HG03108 (cell line): ENCODE data around the gene INPP5D.
"Not testable (repeated sequence)": the region's sequence is repeated elsewhere in the genome, so short reads cannot be mapped to it uniquely, and the experiment has no call there.

Source experiments
- ATAC-seq: cut with Tn5 transposase; IDR thresholded peaks from one replicate; pipeline ENCODE4 v1.9.1; 2021; ENCODE audit warnings: moderate library complexity; ENCODE audit not compliant: unreplicated experiment

The INPP5D gene

DNA sequence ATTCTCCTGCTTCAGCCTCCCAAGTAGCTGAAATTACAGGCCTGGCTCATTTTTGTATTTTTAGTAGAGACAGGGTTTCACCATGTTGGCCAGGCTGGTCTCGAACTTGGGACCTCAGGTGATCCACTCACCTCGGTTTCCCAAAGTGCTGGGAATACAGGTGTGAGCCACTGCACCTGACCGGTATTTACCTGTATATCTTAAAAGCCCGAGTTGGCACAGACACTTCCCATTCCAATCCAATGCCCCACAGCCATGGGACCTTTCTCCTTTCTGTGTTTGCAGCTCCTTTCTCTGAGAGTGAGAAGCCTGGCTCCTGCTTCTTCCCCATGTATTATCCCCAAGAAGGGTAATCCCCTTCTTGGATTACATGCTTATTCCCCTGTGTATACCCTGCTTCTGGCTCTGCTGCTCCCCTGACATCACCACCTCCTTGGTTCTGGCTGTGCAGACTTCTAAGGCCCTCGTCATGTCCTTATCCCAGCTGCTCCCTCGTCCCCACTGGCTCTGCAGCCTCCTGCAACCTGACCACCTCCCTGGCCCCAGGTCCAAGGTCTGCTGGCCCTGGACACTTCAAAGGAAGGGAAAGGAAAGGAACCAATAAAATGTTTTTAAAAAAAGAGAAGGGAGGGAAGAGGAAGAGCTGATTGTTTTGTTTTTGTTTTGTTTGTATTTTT is 52.8 kb downstream of the INPP5D start:
- ATAC-seq: no peak

DNA sequence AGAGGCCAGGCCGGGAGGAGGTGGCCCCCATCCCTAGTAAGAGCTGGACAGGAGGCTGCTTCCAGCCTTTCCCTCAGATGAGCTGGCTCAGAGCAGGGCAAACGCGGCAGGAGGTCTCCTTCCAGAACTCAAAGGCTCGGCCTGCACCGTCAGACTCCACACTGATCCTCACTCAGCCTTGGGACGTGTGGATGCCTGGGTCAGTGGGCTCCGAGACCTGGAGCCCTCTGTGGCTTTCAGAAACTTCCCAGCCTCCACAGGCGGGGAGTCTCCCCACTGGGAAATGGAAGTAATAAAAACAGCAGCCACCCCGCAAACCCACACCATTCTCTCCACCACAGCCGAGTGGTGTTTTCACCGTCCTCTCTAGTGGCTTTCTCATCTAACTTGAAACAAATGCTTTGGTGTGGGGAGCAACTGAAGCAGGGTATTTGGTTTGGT is 54.3 kb downstream of the INPP5D start:
- no peak for ATAC-seq

DNA sequence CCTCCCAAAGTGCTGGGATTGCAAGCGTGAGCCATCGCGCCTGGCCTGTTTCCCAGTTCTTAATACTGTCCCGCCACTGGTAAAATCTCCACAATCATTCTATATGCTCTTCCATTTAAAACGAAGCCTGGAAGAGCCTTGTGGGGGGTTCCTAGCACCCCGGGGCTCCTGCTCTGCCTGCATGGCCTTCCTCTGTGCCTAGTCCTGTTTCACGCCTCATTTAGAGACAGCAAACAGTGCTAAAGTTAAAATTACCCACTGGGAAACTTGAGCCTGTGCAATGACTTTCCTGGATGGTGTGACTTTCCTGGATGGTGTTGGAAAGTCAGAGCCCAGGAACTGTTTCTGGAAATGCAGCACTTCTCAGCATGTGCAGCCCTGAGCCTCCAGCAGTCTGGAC is 55.0 kb downstream of the INPP5D start:
- ATAC-seq: no peak

DNA sequence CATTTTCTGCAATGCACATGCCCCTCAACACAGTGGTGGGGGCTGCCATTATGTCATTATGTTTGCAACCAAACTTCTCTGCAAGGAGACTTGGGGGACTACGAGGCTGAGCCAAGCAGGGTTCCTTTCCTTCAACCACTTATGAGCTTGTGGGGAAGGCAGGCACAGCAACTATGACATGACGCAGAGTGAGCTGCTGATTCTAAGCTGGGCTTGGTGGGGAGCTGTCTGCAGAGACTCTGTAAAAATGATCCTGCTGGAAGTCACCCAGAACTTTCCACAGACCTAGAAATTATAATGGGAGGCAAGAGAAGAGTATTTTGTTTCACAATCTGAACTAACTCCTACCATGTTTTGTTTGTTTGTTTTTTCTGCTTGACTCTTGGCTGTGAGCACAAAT is 55.6 kb downstream of the INPP5D start:
- ATAC-seq: no peak

DNA sequence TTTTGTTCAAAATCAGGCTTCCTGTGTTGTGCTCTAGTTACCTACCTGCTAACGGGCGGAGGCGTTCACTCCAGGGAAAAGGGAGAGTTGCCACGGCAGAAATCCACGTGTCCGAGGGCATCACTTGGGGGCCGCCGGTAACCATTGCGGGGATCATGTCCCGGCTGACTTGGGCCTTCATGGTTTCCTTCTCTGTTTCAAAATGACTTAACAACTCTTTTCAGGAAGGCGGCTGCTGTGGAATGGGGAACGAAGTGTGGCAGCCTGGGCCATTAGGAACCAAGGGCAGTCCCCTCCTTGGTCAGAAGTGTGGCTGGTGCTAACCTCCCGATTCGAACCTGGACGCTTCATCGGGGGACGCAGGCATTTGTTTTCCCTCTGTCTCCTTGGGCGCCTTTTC is 56.8 kb downstream of the INPP5D start:
- no peak for ATAC-seq

DNA sequence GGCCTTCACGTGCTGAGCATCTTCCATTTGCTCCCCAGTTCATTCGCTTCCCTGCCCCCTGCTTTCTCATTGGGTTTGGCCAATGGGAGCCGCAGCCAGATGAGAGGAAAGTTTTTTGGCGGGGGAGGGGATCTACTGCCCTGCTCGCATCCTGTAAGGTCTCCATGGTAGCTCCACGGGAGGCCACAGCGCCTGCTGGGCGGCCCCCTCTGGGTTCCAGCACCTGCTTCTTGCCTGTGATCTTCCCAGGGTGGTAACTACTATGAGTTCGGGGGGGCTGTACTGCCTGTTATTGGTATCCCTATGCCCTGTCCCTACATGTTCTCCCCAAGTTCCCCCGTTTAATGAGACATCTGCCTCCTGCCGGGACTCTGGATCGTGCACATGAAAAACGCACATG is 57.2 kb downstream of the INPP5D start:
- ATAC-seq: no peak

DNA sequence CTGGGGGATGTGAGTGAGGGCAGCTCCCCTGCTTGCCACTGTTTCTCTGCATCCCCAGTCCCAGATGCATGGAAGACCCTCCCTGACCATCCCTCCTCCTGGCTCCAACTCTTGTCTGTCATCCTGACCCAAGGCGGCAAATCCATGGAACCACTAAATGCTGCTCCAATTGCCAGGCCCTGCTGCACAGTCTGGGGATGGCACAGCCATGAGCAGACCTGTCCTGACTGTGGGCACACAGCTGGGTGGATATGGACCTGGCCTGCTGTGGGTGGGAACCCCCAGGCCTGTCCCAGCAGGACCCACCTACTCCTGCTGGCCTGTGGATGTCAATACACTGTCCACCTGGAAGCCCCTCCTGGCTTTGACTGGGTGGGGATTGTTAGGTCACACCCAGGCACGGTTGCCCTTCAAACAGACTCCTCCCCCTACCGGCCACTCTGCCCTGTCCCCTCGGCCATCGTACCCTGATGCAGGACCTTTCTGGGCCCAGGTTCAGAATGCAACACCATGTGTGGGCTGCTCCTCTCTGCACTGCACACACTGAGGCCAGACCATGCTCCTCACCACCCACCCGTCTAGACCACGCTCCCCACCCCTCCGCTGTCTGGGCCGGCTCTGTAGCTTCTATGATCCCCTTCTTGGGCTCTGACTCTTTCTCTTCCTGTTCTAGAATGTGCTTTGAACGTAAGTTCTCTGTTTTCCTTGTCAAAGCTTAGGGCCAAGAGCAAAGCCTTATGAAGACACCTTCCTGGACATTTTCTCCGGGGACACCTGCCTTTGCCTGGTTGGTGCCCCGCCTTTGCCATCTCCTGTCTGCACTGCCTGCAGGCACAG is 57.9 kb downstream of the INPP5D start:
- no peak for ATAC-seq

DNA sequence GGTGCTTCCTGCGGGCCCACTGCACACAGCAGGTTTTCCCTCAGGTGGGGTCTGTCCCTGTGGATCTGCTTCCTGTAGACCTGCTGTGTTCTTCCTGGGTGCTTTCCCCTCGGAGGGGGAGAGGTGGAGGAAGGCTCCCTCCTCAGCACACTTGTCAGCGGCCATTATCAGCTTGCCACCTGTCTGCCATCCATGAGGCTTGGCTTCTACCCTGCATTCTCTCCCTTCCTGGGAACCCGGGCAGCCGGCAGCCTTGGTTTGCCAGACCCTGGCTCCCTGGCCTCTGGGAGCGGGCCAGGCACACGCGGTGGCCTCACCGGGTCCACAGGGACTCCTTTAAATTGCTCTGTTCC is 58.5 kb downstream of the INPP5D start:
- ATAC-seq: no peak

DNA sequence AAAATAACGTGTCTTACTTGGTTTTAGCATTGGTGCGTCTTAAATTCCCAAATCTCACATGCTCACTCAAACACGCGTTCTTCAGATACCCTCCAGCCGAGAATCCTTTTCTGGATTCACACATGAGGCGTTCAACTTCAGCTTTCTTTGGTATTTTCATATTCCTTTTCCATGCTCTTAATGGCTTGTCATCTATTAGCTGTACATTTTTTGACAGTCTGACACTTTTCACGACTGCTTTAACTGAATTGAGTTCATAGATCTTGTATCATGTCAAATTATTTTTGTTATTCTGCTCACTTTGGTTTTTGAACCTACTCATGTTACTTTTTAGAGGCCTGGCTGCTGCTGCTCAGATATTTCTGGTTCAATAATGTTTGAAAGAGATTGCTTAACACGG is 59.0 kb downstream of the INPP5D start:
- no peak for ATAC-seq

DNA sequence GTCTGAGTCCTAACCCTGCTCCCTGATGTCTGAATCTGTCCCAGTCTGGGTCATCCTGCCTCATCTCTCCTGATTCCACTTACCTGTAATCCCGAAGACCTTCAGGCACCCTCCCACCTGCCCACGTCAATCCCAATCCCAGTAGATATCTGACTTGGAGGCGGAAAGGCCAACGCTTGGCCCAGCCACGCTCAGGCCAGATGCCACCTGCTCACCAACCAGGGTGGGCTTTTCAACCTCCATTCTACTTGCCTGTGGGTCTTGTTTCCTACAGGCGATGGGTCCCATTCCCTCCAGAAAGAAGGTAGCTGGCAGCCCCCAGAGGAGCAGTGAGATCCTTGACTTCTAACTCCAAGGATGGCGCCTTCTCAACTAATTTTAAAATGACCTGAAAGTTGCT is 59.7 kb downstream of the INPP5D start:
- no peak for ATAC-seq

DNA sequence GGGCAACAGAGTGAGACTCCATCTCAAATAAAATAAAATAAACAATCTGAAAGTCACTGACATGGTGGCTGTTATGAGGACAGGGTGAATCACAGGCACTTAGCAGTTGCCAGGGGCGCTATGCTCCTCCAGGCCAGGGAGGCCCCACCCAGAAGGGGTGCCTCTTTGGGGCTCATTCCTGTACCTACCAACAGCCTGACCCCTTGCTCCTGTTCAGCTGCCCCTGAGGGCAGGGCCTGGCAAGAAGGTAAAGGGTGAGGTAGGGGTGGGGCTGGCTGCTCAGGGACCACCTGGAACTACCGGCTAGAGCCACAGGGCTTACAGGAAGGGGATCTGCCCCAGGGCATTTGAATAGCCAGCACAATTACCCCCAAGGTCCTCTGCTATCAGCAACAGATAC is 60.3 kb downstream of the INPP5D start:
- no peak for ATAC-seq

DNA sequence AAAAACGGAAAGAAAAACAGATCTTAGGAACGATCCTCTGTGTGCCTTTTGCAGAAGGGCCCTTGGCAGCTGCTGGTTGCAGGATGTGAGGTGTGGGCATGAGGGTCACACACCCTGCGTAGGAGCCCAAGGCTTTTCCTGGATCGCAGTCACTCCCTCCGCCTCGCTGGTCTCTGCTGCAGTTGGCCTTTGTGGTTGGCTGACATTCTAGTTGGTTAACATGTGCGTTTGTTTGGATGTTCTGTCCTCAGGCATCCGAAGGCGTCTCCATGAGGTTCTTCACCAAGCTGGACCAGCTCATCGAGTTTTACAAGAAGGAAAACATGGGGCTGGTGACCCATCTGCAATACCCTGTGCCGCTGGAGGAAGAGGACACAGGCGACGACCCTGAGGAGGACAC is 61.7 kb downstream of the INPP5D start:
- ATAC-seq: no peak

DNA sequence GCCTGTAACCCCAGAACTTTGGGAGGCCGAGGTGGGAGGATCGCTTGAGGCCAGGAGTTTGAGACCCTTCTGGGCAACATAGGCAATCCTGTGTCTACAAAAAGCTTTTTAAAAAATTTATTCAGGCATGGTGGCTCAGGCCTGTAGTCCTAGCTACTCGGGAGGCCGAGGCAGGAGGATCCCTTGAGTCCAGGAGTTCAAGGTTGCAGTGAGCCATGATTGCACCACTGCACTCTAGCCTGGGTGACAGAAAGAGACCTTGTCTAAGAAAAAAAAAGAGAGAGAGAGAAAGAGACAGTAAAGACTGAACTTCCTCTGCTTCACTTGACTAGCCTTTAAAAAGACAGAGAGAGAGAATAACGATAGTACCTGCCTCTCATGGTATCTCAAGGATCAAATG is 62.4 kb downstream of the INPP5D start:
- ATAC-seq: no peak

DNA sequence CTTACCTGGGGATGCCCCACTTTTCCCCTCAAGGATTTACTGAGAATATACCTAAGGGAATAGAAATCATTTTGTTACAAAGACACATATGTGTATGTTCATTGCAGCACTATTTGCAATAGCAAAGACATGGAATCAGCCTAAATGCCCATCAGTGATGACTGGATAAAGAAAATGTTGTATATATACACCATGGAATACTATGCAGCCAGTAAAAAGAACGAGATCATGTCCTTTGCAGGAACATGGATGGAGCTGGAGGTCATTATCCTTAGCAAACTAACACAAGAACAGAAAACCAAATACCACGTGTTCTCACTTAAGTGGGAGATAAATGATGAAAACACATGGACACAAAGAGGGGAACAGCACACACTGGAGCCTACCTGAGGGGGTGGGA is 63.4 kb downstream of the INPP5D start:
- not testable (repeated sequence) for ATAC-seq

DNA sequence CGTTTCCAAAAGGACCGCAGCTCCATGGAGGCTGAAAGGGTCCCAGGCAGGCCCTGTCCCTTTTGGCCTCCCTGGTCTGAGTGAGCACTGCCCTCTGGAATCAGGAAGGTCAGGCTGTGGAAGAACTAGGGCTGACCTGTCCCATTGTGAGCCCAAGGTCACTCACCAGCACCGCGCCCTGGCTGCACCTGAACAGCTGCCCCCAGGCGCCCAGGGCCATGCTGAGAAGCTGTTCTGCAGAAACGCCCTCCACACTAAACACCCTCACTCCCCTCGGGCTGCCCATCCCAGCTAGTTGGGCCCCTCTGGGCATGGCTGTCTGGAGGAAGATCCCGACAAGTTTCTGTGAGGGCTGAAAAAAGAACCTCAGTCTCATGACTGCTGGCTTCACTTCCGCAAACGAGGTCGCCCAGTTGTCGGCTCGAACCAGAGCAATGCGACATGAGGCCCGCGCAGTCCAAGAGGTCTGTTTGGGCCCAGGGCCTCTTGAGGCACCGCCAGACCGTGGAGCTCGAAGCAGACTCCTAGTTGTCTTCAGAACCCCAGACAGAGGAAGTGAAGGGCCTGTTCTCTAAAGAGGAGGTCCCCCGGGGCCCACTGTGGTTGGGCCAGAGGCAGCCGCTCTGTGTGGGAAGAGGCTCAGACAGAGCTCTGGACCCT is 64.4 kb downstream of the INPP5D start:
- peak; percentile 80 for ATAC-seq

DNA sequence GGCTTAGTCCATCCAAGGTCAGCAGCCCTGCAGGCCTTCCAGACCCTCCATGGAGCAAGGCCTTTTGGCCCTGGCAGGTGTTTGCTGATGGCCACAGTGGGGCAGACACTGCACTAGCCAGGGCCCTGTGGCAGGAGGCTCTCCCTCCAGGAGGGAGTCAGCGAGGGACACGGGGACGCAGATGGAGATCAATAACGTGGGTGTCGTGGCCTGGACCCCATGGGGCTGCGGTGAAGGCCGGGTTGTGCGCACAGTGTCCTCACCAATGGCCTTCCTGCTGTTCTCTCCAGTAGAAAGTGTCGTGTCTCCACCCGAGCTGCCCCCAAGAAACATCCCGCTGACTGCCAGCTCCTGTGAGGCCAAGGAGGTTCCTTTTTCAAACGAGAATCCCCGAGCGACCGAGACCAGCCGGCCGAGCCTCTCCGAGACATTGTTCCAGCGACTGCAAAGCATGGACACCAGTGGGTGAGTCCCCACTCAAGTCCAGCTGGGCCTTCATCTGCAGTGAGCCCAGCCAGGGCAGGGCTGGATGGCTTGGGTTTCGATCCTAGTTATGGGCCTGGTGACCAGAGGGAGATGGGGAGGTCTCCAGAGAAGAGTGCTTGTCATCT is 65.4 kb downstream of the INPP5D start:
- ATAC-seq: no peak

DNA sequence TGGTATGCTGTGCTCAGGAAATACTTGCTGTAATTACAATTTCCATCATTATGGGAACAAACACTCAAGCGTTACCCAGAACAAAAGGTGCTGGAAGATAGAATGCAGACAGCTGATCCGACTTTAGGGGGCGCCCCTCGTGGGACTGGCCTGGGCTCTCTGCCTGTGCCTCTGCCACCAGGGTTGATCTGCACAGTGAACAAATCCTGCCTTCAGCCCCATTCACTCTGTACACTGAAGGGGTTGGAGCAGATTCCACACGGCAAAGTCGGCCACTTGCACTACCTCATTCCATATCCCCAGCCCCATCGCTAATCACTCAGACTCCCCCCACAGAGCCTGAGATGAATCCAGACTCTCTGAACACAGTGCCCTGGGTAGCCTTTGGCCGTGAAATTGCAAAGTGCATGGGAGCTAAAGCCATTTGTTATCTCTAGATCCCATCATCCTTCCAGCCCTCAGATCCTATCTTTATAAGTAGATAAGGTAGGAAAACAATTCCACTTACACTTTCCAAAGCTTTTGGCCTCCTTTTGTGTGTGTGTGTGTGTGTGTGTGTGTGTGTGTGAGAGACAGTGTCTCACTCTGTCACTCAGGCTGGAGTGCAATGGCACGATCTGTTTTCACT is 69.3 kb downstream of the INPP5D start:
- no peak for ATAC-seq

DNA sequence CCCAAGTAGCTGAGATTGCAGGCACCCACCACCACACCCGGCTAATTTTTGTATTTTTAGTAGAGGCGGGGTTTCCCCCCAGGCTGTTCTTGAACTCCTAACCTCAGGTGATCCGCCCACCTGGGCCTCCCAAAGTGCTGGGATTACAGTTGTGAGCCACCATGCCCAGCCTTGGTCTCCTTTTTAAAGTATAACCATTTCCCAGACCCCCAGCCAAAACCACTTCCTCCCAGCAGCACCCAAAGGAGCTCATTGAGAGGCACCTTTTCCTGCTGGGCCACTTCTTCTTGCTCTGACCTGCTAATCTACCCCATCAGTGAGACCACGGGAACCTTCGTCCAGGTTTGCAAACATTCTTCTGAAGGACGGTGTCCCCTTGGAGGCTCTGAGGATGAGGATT is 69.9 kb downstream of the INPP5D start:
- no peak for ATAC-seq

DNA sequence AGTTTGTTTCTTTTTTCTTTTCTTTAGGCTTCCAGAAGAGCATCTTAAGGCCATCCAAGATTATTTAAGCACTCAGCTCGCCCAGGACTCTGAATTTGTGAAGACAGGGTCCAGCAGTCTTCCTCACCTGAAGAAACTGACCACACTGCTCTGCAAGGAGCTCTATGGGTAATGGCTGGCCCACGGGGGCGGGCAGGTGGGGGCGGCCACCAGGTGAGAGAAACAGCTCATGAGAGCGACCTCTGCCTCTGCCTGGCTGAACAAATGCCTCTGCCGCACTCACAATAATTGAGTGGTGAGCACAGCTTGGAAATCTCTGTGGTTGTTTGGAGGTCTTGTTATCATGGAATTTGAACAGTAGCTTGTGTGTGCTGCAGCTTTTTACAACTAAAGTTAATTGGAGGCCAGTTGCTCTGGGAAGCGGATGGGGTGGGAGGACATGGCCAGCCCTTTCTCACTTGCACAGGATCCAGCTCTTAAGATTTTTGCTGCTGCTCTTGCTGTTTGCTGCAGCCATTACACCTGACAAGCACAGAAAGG is 70.4 kb downstream of the INPP5D start:
- ATAC-seq: no peak

DNA sequence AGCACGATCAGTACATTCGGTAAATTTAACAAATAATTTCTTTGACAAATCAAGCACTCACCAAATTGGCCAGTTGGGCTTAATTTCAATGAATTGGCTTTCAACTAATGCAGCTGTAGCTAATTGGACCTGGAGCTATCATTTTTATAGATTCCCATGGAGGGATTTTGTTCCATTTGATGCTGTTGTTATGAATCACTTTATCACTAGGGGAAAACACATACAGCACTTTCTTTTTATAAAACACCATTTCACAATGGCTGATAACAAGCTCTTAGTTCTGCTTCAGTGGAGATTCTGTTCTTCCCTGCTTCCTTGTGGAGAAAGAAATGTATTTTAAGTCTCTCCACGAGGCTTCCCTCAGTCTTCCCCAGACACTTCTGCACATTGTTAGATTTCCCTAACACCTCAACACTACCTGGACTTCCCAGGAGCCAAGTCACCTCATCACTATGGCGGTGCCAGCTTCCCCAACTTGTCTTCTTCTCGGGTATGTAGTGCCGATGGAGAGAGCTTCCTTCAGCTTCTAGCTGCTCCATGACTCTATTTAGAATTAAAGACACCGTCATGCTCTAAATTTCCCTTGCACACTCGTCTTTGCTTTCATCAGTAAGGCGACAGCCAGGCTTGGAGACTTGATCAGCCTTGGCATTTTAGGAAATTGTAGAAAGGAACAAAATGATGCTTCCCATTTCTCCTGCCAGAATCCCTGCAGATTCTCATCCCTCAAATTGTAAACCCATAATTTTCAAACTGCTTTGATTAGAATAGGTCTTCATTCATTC is 72.0 kb downstream of the INPP5D start:
- ATAC-seq: no peak
